HG03520 (cell line): ENCODE data around the gene KRT9.
"Not testable (repeated sequence)": the region's sequence is repeated elsewhere in the genome, so short reads cannot be mapped to it uniquely, and the experiment has no call there.

Experiments
- ATAC-seq: cut with Tn5 transposase; IDR thresholded peaks from one replicate; pipeline ENCODE4 v1.9.1; 2021; ENCODE audit warnings: mild to moderate bottlenecking, moderate library complexity; ENCODE audit not compliant: unreplicated experiment

KRT9 gene

GRCh38 chr17:41602524-41602923 is 30.7 kb upstream of the KRT9 start:
- ATAC-seq = no peak

GRCh38 chr17:41600318-41600717 is 28.5 kb upstream of the KRT9 start:
- no peak for ATAC-seq

GRCh38 chr17:41599680-41600079 is 27.8 kb upstream of the KRT9 start:
- ATAC-seq = no peak

- no peak for ATAC-seq
Observed at GRCh38 chr17:41595585-41595984, 23.7 kb upstream of the KRT9 start.

GRCh38 chr17:41594363-41594915 is 22.6 kb upstream of the KRT9 start:
- no peak for ATAC-seq

GRCh38 chr17:41593306-41593981 is 21.6 kb upstream of the KRT9 start:
- ATAC-seq = no peak

GRCh38 chr17:41592601-41593305 is 20.9 kb upstream of the KRT9 start:
- no peak for ATAC-seq

GRCh38 chr17:41589301-41589700 is 17.4 kb upstream of the KRT9 start:
- no peak for ATAC-seq

GRCh38 chr17:41588126-41588810 is 16.4 kb upstream of the KRT9 start:
- ATAC-seq = no peak

- no peak for ATAC-seq
Observed at GRCh38 chr17:41586863-41587495, 15.1 kb upstream of the KRT9 start, which contains the start of gene KRT14. KRT14 (minus strand) TSS chr17:41586895; CDS start chr17:41586834, 61 bp downstream.

GRCh38 chr17:41585301-41586056 is 13.6 kb upstream of the KRT9 start:
- ATAC-seq = no peak

- ATAC-seq = not testable (repeated sequence)
Observed at GRCh38 chr17:41584331-41584927, 12.6 kb upstream of the KRT9 start.

- ATAC-seq = no peak
Observed at GRCh38 chr17:41583137-41584127, 11.6 kb upstream of the KRT9 start.

- not testable (repeated sequence) for ATAC-seq
Observed at GRCh38 chr17:41582061-41582968, 10.5 kb upstream of the KRT9 start.

- no peak for ATAC-seq
Observed at GRCh38 chr17:41581366-41582060, 9.7 kb upstream of the KRT9 start.

- ATAC-seq = no peak
Observed at GRCh38 chr17:41580687-41581365, 9.0 kb upstream of the KRT9 start.

- no peak for ATAC-seq
Observed at GRCh38 chr17:41580244-41580575, 8.4 kb upstream of the KRT9 start.
